ENCODE results near the gene MYO15B. TPM values are rescaled to one million over a fixed set of nuclear protein-coding genes. Genes with fewer than 3 reads are reported as not detected.

Gene MYO15B
- total RNA-seq, 1 donor from 2014 or later = 337 TPM

DNA sequence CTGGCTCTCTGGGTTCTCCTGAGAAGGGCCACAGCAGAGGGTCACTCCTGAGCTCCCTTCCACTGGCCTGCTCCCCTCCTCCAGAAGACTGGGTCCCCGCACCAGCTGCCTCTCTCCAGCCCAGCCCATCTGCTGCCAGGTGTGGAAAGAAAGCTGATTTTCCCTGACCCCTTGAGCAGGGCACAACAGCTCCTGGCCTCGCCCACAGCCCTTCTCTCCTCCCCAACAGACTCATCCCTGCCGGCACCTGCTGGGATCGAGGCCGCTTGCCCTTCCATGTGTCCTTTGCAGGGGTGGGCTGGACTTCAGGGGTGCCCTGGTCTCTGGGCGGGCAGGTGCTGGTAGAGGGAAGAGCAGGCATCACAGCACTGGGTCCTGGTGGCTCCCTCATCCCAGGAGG, 40.8 kb downstream of the MYO15B start:
- Mint-ChIP-seq H3K4me1 (ENCODE audit: low read depth) (peaks cover 4% of the 10 kb centered on the region), H3K27me3 (no peaks in the 10 kb centered on the region), H3K36me3 (ENCODE audit: insufficient read depth) (no peaks in the 10 kb centered on the region), H3K9me3 (ENCODE audit: low read depth) (no peaks in the 10 kb centered on the region), H3K27ac (no peak overlapping the region), H3K4me3 (ENCODE audit: low read depth) (no peak overlapping the region)
- TF ChIP-seq CTCF (IDR thresholded peaks at IDR 0.05; ENCODE audit: unreplicated experiment) = no peak
- DNase-seq (ENCODE audit: low spot score, unreplicated experiment) = no peak

DNA sequence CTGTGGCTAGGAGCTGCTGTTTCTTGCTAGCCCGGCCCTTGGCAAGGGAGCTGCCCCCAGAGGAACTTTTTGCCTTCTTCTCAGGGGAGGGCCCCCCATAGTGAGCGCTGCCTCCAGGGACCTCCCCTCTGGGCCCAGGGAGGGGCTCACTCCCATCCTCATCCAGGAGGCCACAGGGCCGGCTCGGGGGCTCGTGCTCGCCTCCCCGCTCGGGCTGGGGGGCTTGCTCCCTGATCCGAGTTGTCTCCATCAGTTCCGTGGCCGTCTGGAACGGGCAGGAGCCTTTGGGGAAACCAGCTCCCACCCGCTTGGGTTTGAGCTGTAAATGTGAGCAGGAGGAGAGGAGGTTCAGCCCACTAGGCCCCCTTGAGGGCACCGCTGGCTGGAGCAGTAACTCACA, 41.6 kb downstream of the MYO15B start:
- peaks cover 10% of the 10 kb centered on the region for H3K4me1 Mint-ChIP-seq (ENCODE audit: low read depth)
- no peak overlapping the region for H3K27ac Mint-ChIP-seq
- no peaks in the 10 kb centered on the region for H3K36me3 Mint-ChIP-seq (ENCODE audit: insufficient read depth)
- no peak overlapping the region for H3K4me3 Mint-ChIP-seq (ENCODE audit: low read depth)
- H3K9me3 Mint-ChIP-seq (ENCODE audit: low read depth) = no peaks in the 10 kb centered on the region
- DNase-seq (ENCODE audit: low spot score, unreplicated experiment) = no peak
- H3K27me3 Mint-ChIP-seq = no peaks in the 10 kb centered on the region
- TF ChIP-seq CTCF (IDR thresholded peaks at IDR 0.05; ENCODE audit: unreplicated experiment) = no peak

GRCh38 chr17:75630071-75630917, 42.7 kb downstream of the MYO15B start:
- H3K36me3 Mint-ChIP-seq (ENCODE audit: insufficient read depth) = no peaks in the 10 kb centered on the region
- H3K27ac Mint-ChIP-seq = no peak overlapping the region
- no peak for DNase-seq (ENCODE audit: low spot score, unreplicated experiment)
- no peaks in the 10 kb centered on the region for H3K9me3 Mint-ChIP-seq (ENCODE audit: low read depth)
- H3K4me3 Mint-ChIP-seq (ENCODE audit: low read depth) = no peak overlapping the region
- H3K27me3 Mint-ChIP-seq = no peaks in the 10 kb centered on the region
- peaks cover 14% of the 10 kb centered on the region for H3K4me1 Mint-ChIP-seq (ENCODE audit: low read depth)
- no peak for TF ChIP-seq CTCF (IDR thresholded peaks at IDR 0.05; ENCODE audit: unreplicated experiment)

DNA sequence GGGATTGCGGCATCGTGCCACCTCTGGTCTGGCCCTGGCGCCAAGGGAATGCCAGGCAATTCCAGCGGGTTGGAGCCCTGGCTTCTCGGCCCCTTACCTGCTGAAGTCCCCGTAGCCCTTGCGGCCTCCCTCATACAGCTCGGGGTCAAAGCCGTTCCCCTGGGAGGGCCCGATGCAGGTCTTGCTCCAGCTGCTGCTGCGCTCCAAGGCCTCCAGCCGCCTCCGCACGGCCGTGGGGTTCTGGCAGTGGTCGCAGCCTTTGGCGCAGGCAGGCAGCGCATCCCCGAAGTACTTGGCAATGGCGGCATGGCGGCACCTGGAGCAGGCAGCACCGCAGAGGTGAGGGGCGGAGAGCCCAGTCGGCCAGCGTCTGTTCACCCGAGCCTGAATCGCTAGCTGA, 43.8 kb downstream of the MYO15B start:
- H3K27ac Mint-ChIP-seq = no peak overlapping the region
- DNase-seq (ENCODE audit: low spot score, unreplicated experiment) = no peak
- H3K9me3 Mint-ChIP-seq (ENCODE audit: low read depth) = no peaks in the 10 kb centered on the region
- no peak overlapping the region for H3K4me3 Mint-ChIP-seq (ENCODE audit: low read depth)
- H3K27me3 Mint-ChIP-seq = no peaks in the 10 kb centered on the region
- no peak for TF ChIP-seq CTCF (IDR thresholded peaks at IDR 0.05; ENCODE audit: unreplicated experiment)
- H3K4me1 Mint-ChIP-seq (ENCODE audit: low read depth) = peaks cover 14% of the 10 kb centered on the region
- H3K36me3 Mint-ChIP-seq (ENCODE audit: insufficient read depth) = no peaks in the 10 kb centered on the region

GRCh38 chr17:75632428-75632827, 44.8 kb downstream of the MYO15B start:
- Mint-ChIP-seq H3K27me3 (no peaks in the 10 kb centered on the region), H3K27ac (no peak overlapping the region), H3K36me3 (ENCODE audit: insufficient read depth) (no peaks in the 10 kb centered on the region), H3K9me3 (ENCODE audit: low read depth) (no peaks in the 10 kb centered on the region), H3K4me1 (ENCODE audit: low read depth) (peaks cover 14% of the 10 kb centered on the region), H3K4me3 (ENCODE audit: low read depth) (no peak overlapping the region)
- TF ChIP-seq CTCF (IDR thresholded peaks at IDR 0.05; ENCODE audit: unreplicated experiment) = no peak
- DNase-seq (ENCODE audit: low spot score, unreplicated experiment) = no peak
